GM23248 (cell line): ENCODE results near the gene BTBD8. TPM values are rescaled to one million over a fixed set of nuclear protein-coding genes. Genes with fewer than 3 reads are reported as not detected.
A peak's percentile ranks its signal among the peaks of the same experiment; 100 is the strongest.

Experiments
- DNase-seq: peaks from one replicate; pipeline ENCODE4 v3.0.0-alpha.2; 2015
- H2AFZ ChIP-seq: fragments of 200-600 bp; sonication (generic); 2 replicates; pipeline ENCODE4 v1.6.1; 2016; ENCODE audit warnings: antibody characterized with exemption
- H3F3A ChIP-seq: fragments of 200-600 bp; sonication (generic); 2 replicates; pipeline ENCODE4 v1.6.1; 2016; ENCODE audit warnings: mild to moderate bottlenecking, antibody characterized with exemption, mixed run types; ENCODE audit not compliant: insufficient read depth
- H3K27ac ChIP-seq: fragments of 200-600 bp; sonication (generic); 2 replicates; pipeline ENCODE4 v1.5.1; 2016; ENCODE audit warnings: mild to moderate bottlenecking
- H3K27me3 ChIP-seq: fragments of 200-600 bp; sonication (generic); replicated peaks from 2 replicates; pipeline ENCODE4 v1.6.1; 2016; ENCODE audit warnings: mild to moderate bottlenecking; ENCODE audit not compliant: insufficient read depth
- H3K36me3 ChIP-seq: fragments of 200-600 bp; sonication (generic); 2 replicates; pipeline ENCODE4 v1.6.1; 2016; ENCODE audit warnings: low read depth, mild to moderate bottlenecking
- H3K4me1 ChIP-seq: fragments of 200-600 bp; sonication (generic); 2 replicates; pipeline ENCODE4 v1.6.1; 2016; ENCODE audit warnings: mild to moderate bottlenecking; ENCODE audit not compliant: insufficient read depth
- H3K4me2 ChIP-seq: fragments of 200-600 bp; sonication (generic); one replicate; pipeline ENCODE4 v1.6.1; 2016; ENCODE audit warnings: mild to moderate bottlenecking; ENCODE audit not compliant: unreplicated experiment
- H3K4me3 ChIP-seq: fragments of 200-600 bp; sonication (generic); 2 replicates; pipeline ENCODE4 v1.5.1; 2016; ENCODE audit warnings: mild to moderate bottlenecking
- H3K79me2 ChIP-seq: fragments of 200-600 bp; sonication (generic); 2 replicates; pipeline ENCODE4 v1.6.1; 2016; ENCODE audit warnings: mild to moderate bottlenecking; ENCODE audit not compliant: insufficient read depth
- H3K9ac ChIP-seq: fragments of 200-600 bp; sonication (generic); 2 replicates; pipeline ENCODE4 v1.6.1; 2016; ENCODE audit warnings: mild to moderate bottlenecking
- H3K9me2 ChIP-seq: fragments of 200-600 bp; sonication (generic); 2 replicates; pipeline ENCODE4 v1.6.1; 2016; ENCODE audit warnings: mixed run types, mild to moderate bottlenecking, moderate library complexity; ENCODE audit not compliant: insufficient read depth
- H3K9me3 ChIP-seq: fragments of 200-600 bp; sonication (generic); one replicate; pipeline ENCODE4 v1.6.1; 2017; ENCODE audit warnings: low read depth
- H4K20me1 ChIP-seq: fragments of 200-600 bp; sonication (generic); 2 replicates; pipeline ENCODE4 v1.6.0; 2016; ENCODE audit not compliant: insufficient read depth
- EZH2 ChIP-seq: fragments of 200-600 bp; sonication (generic); IDR thresholded peaks from 2 replicates; pipeline ENCODE4 v1.6.1; 2018; ENCODE audit warnings: antibody characterized with exemption, mild to moderate bottlenecking; ENCODE audit not compliant: insufficient read depth, poor library complexity, severe bottlenecking
- EZH2phosphoT487 ChIP-seq: fragments of 200-600 bp; sonication (generic); IDR thresholded peaks from 2 replicates; pipeline ENCODE4 v1.6.1; 2018; ENCODE audit warnings: antibody characterized with exemption, moderate library complexity, mild to moderate bottlenecking, low read depth; ENCODE audit not compliant: insufficient read depth
- WGBS, 2 experiments: methylation state at CpG; one replicate each; pipeline ENCODE4 v1.1.6; 2015 to 2017; ENCODE audit warnings: low lambda C conversion rate in 2 of 2, low coverage in 1 of 2; ENCODE audit errors: missing lambda C conversion rate in 2 of 2; 5-methylcytosine and 5-hydroxymethylcytosine counted together
- in situ Hi-C: fragments of 300-500 bp; cut with MboI; formaldehyde crosslinking; loops from 2 replicates; pipeline ENCODE4 v1.15.0; 2020
- polyA plus RNA-seq: library from polyadenylated mRNA; unstranded; fragments of >200 nt; fragmentation: Nextera tagmentation; extraction: Ambion mirVana; gene quantifications from 2 replicates; pipeline ENCODE4 v1.2.1, GENCODE V29; 2016
- total RNA-seq: library from RNA; depleted of rRNA; stranded (reverse); fragments of >200 nt; shearing (Covaris generic); gene quantifications from 2 replicates; pipeline ENCODE4 v1.2.3, GENCODE V29; 2014

The BTBD8 gene
- total and polyA plus RNA-seq, 2 experiments from 2014 or later: 1.6 to 2.2 TPM

DNA sequence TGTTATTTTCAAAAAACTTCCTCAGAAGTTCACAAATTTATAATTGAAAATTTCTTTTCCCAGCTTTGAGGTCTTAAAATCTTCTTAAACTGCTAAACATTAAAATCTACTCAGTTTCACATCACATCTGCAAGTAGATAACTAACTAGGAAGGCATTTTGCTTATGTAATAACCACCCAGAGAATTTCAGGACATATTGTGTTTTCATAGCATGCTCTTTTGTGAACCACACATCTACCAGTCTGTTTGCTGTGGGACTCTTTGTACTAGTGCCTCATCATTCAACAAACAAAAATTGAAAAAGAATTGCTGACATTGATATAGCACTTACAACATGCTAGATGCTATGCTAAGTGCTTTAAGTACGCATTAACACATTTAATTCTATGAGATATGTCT, 105.9 kb downstream of the BTBD8 start:
- no peaks in the 10 kb centered on the region for H3K27me3 ChIP-seq
- H3F3A ChIP-seq: peaks cover 19% of the 10 kb centered on the region; the same call in 1 of the 2 replicates
- no peaks in the 10 kb centered on the region for H3K36me3 ChIP-seq
- no peak overlapping the region for H3K9ac ChIP-seq
- WGBS, 2 experiments: 92 to 95% methylated on average over 1 of the region's 1 CpG
- no peaks in the 10 kb centered on the region for H3K9me2 ChIP-seq
- H3K4me1 ChIP-seq: peaks cover 29% of the 10 kb centered on the region
- no peak overlapping the region for H3K27ac ChIP-seq
- TF ChIP-seq EZH2: no peak
- no peak for TF ChIP-seq EZH2phosphoT487
- no peaks in the 10 kb centered on the region; the same call in 1 of the 2 replicates for H4K20me1 ChIP-seq
- in situ Hi-C loops: no loop called here
- peak; percentile 36 for DNase-seq
- no peak overlapping the region for H3K4me2 ChIP-seq
- no peaks in the 10 kb centered on the region for H3K9me3 ChIP-seq
- H2AFZ ChIP-seq: no peak overlapping the region
- no peak overlapping the region for H3K4me3 ChIP-seq
- no peaks in the 10 kb centered on the region for H3K79me2 ChIP-seq

DNA sequence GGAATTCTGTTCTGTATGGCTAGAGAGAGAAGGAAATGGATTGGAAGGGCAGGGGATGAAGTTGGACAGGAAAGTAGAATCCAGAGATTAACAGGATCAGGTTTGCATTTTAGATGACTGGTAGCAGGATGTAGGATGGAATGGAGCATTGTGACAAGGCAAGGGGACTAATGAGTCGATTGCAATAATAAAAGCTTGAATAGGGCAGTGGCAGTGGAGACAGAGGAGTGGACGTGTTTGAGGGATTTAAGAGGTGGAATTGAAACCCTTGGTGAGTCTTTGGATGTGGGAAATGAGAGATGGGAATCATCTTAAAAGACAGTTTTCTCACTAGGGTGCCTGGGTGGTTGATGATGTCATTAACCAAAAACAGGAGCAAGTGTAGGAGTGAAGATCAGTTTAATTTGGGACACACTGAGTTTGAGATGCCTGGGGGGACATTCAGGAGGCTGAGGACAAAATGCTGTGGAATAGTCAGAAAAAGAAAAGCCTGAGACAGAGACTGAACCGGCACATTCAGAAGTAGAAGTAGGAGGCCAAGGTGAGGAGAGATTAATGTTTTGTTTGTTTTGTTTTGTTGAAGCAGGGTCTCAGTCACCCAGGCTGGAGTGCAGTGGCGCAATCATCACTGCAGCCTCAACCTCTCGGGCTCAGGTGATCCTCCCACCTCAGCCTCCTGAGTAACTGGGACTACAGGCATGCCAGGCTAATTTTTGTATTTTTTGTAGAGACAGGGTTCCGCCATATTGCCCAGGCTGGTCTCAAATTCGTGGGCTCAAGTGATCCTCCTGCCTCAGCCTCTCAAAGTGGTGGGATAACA, 108.5 kb downstream of the BTBD8 start:
- no peak overlapping the region for H2AFZ ChIP-seq
- no peak overlapping the region for H3K9ac ChIP-seq
- H3K4me2 ChIP-seq: no peak overlapping the region
- H3F3A ChIP-seq: peaks cover 14% of the 10 kb centered on the region; the same call in 1 of the 2 replicates
- H3K4me3 ChIP-seq: no peak overlapping the region
- peaks cover 28% of the 10 kb centered on the region for H3K4me1 ChIP-seq
- no peaks in the 10 kb centered on the region for H3K27me3 ChIP-seq
- H4K20me1 ChIP-seq: no peaks in the 10 kb centered on the region; the same call in 1 of the 2 replicates
- H3K79me2 ChIP-seq: no peaks in the 10 kb centered on the region
- TF ChIP-seq EZH2 (no peak), EZH2phosphoT487 (no peak)
- in situ Hi-C loops: no loop called here
- no peak for DNase-seq
- no peaks in the 10 kb centered on the region for H3K36me3 ChIP-seq
- no peaks in the 10 kb centered on the region for H3K9me3 ChIP-seq
- no peaks in the 10 kb centered on the region for H3K9me2 ChIP-seq
- 63% methylated on average over 7 of the region's 7 CpGs for WGBS, 2 experiments
- H3K27ac ChIP-seq: no peak overlapping the region

DNA sequence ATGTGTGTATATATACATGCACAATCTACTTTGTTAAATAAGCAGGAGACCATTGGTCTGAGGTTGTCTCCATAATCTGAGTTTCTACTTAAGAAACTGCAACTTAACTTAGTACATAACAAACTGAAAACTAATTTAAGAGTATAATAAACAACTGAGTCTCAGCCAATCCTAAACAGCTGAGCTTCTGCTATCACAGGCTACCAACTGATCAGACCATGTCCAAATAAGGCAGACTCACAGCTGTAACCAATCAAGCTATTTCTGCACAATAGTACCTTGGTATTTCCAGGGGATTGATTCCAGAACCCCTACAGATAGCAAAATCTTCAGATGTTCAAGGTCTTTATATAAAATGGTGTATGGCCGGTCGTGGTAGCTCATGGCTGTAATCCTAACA, 111.6 kb downstream of the BTBD8 start:
- 31 to 36% methylated on average over 2 of the region's 2 CpGs for WGBS, 2 experiments
- H3K4me3 ChIP-seq: no peak overlapping the region
- no peaks in the 10 kb centered on the region for H3F3A ChIP-seq
- no peaks in the 10 kb centered on the region for H3K27me3 ChIP-seq
- no peak overlapping the region for H2AFZ ChIP-seq
- H3K4me2 ChIP-seq: no peak overlapping the region
- no peak overlapping the region for H3K27ac ChIP-seq
- H3K9me2 ChIP-seq: no peaks in the 10 kb centered on the region
- TF ChIP-seq EZH2 (no peak), EZH2phosphoT487 (no peak)
- H3K9ac ChIP-seq: no peak overlapping the region
- H3K4me1 ChIP-seq: no peaks in the 10 kb centered on the region
- H3K79me2 ChIP-seq: no peaks in the 10 kb centered on the region
- no peaks in the 10 kb centered on the region for H3K36me3 ChIP-seq
- no peak for DNase-seq
- in situ Hi-C loops: no loop called here
- no peaks in the 10 kb centered on the region; the same call in 1 of the 2 replicates for H4K20me1 ChIP-seq
- no peaks in the 10 kb centered on the region for H3K9me3 ChIP-seq

DNA sequence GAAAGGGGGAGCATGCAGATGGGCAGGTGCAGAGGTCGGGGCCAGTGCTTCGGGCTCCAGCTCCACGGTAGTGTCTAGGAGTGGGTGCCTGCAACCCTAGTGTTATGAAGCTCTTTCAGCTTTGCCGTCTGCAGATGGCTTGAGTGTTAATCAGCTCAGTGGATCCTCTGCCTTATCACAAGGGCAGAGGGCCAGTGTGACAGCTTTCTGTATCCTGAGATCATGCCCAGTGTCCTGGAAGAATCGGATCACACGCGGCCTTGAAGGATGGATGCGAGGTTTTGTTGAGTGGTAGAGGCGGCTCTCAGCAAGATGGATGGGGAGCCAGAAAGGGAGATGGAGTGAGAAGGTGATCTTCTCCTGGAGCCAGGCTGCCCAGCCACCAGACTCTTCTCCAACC, 112.1 kb downstream of the BTBD8 start:
- Histone ChIP-seq H3K4me3 (no peak overlapping the region), H3K9me3 (no peaks in the 10 kb centered on the region), H3K36me3 (no peaks in the 10 kb centered on the region), H3K27me3 (no peaks in the 10 kb centered on the region), H3K9ac (no peak overlapping the region), H3K27ac (no peak overlapping the region), H3K4me2 (no peak overlapping the region), H3K79me2 (no peaks in the 10 kb centered on the region), H4K20me1 (no peaks in the 10 kb centered on the region; the same call in 1 of the 2 replicates), H3K4me1 (no peaks in the 10 kb centered on the region), H2AFZ (no peak overlapping the region), H3K9me2 (no peaks in the 10 kb centered on the region), H3F3A (no peaks in the 10 kb centered on the region)
- in situ Hi-C loops: no loop called here
- no peak for TF ChIP-seq EZH2phosphoT487
- no peak for TF ChIP-seq EZH2
- DNase-seq: no peak
- 80 to 85% methylated on average over 9 of the region's 9 CpGs for WGBS, 2 experiments
